Activated B cell treated with CpG ODN at 0.5 μM for 24 hours (primary cell): ENCODE results near the gene NAT10. TPM values are rescaled to one million over a fixed set of nuclear protein-coding genes. Genes with fewer than 3 reads are reported as not detected.

Experiments
- ATAC-seq: fragments of 200-7000 bp; cut with Tn5 transposase; one replicate; pipeline ENCODE4 v1.10.0; 2021; ENCODE audit warnings: low read depth, mild to moderate bottlenecking, moderate library complexity
- CTCF ChIA-PET: fragments of 350-600 bp; sonication (Branson Sonifier 250); formaldehyde crosslinking; loops from one replicate; lab custom pipeline; 2021; ENCODE audit warnings: antibody characterized with exemption; lab: Charles Lee
- POLR2A ChIA-PET: fragments of 350-600 bp; sonication (Branson Sonifier 250); formaldehyde crosslinking; loops from one replicate; lab custom pipeline; 2021; ENCODE audit warnings: antibody characterized with exemption; lab: Charles Lee
- DNase-seq: peaks from one replicate; pipeline ENCODE4 v3.0.0; 2022
- H3K27ac Mint-ChIP-seq: one replicate; pipeline ENCODE4 v1.8.0; 2020; ENCODE audit warnings: mixed read lengths
- H3K27me3 Mint-ChIP-seq: one replicate; pipeline ENCODE4 v1.8.0; 2021; ENCODE audit warnings: mixed read lengths
- H3K36me3 Mint-ChIP-seq: one replicate; pipeline ENCODE4 v1.8.0; 2021; ENCODE audit warnings: low read depth, mixed read lengths
- H3K4me1 Mint-ChIP-seq: one replicate; pipeline ENCODE4 v1.8.0; 2021; ENCODE audit warnings: mixed read lengths
- H3K4me3 Mint-ChIP-seq: one replicate; pipeline ENCODE4 v1.8.0; 2020; ENCODE audit warnings: mild to moderate bottlenecking, mixed read lengths
- H3K9me3 Mint-ChIP-seq: one replicate; pipeline ENCODE4 v1.8.0; 2020; ENCODE audit warnings: mixed read lengths
- intact Hi-C: fragments of 100-400 bp; cut with micrococcal nuclease; formaldehyde crosslinking; loops from one replicate; pipeline ENCODE4 v1.15.1; 2024
- total RNA-seq: library from RNA; stranded (reverse); gene quantifications from 2 replicates; pipeline ENCODE4 v1.2.3, GENCODE V29; 2022
- TF ChIP-seq, protein P1 (sequence below): fragments of 200-600 bp; IDR thresholded peaks from one replicate; pipeline ENCODE4 v1.8.0; 2022; ENCODE audit warnings: antibody characterized with exemption, mild to moderate bottlenecking

NAT10 gene
- total RNA-seq, 1 donor from 2014 or later: 120 TPM

DNA sequence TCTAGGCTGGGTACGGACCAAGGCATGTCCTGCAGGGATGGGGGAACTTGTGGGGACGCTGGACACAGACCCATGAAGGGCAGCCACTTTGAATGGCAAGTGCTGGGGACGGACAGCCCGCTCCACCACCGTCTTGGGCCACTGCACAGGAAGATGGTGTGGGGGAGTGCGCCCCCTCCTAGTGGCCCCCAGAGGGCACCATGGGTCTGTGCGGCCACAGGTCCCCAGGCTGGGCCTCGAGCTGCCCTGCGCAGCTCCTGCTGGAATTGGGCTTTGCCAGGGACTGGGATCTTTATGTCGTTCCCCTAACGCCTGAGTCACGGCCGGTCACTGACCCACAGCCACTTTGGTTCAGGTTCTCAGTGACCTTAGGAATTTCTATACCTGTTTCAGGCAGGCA, 44.4 kb downstream of the NAT10 start:
- ATAC-seq (no peak), DNase-seq (no peak)
- ChIA-PET POLR2A (interaction anchor here (0.6 kb wide), 1 partner anchor 209 kb away, joined by 3 read pairs; no protein-coding TSS in a partner anchor), CTCF (interaction anchor here (1.1 to 2.4 kb wide), 2 partner anchors 25 to 211 kb away, joined by 3 to 6 read pairs; no protein-coding TSS in a partner anchor)
- intact Hi-C loops: loop anchor here (1.0 kb wide), 1 partner anchor 210 kb away; no protein-coding TSS in a partner anchor
- no peaks in the 10 kb centered on the region for H3K27me3 Mint-ChIP-seq
- H3K27ac Mint-ChIP-seq: no peak overlapping the region
- H3K9me3 Mint-ChIP-seq: no peaks in the 10 kb centered on the region
- H3K4me3 Mint-ChIP-seq: no peak overlapping the region
- H3K36me3 Mint-ChIP-seq: peaks cover 91% of the 10 kb centered on the region
- TF ChIP-seq, protein P1, sequence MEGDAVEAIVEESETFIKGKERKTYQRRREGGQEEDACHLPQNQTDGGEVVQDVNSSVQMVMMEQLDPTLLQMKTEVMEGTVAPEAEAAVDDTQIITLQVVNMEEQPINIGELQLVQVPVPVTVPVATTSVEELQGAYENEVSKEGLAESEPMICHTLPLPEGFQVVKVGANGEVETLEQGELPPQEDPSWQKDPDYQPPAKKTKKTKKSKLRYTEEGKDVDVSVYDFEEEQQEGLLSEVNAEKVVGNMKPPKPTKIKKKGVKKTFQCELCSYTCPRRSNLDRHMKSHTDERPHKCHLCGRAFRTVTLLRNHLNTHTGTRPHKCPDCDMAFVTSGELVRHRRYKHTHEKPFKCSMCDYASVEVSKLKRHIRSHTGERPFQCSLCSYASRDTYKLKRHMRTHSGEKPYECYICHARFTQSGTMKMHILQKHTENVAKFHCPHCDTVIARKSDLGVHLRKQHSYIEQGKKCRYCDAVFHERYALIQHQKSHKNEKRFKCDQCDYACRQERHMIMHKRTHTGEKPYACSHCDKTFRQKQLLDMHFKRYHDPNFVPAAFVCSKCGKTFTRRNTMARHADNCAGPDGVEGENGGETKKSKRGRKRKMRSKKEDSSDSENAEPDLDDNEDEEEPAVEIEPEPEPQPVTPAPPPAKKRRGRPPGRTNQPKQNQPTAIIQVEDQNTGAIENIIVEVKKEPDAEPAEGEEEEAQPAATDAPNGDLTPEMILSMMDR: no peak
- peaks cover 42% of the 10 kb centered on the region for H3K4me1 Mint-ChIP-seq

DNA sequence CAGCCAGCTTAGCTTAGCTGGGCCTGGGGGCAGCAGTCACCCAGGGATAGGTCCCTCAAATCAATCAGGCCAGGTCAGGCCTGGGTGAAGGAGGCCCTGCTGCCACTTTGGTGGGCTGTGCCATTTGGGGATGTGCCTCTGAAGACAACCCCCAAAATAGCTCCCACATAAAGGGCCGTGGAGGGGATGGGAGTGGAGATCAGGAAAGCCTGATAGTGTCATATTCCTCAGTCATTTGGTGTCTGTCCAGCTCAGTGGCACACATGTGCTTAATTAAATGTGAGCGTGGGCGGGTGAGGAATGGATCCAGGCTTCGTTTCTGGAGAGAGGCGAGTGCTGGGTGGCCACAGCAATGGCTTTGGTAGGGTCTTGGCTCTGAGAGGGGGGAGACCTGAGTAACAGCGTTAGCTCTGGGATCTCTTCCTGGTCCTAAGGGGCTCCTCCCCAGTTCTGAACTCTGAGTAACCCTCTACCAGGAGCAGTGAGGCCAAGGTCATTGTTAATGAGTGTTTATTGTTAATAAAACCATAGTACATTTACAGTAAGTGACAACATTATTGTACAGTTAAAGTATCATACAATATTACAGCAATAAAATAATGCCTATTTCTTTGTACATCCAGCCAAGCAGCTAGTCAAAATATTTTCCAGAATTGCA, 45.2 kb downstream of the NAT10 start:
- Mint-ChIP-seq H3K27ac (no peak overlapping the region), H3K27me3 (no peaks in the 10 kb centered on the region), H3K36me3 (peaks cover 83% of the 10 kb centered on the region), H3K9me3 (no peaks in the 10 kb centered on the region), H3K4me1 (peaks cover 38% of the 10 kb centered on the region), H3K4me3 (no peak overlapping the region)
- DNase-seq (no peak), ATAC-seq (no peak)
- POLR2A ChIA-PET: interaction anchor here (0.6 to 1.1 kb wide), 2 partner anchors 12 to 208 kb away, joined by 3 read pairs; no protein-coding TSS in a partner anchor
- intact Hi-C loops: no loop called here
- CTCF ChIA-PET: interaction anchor here (2.4 kb wide), 1 partner anchor 24 kb away, joined by 6 read pairs; no protein-coding TSS in a partner anchor
- TF ChIP-seq, protein P1: no peak

GRCh38 chr11:34151166-34151565, 45.7 kb downstream of the NAT10 start:
- Mint-ChIP-seq H3K9me3 (no peaks in the 10 kb centered on the region), H3K36me3 (peaks cover 82% of the 10 kb centered on the region), H3K4me1 (peaks cover 33% of the 10 kb centered on the region), H3K27ac (no peak overlapping the region), H3K4me3 (no peak overlapping the region), H3K27me3 (no peaks in the 10 kb centered on the region)
- CTCF ChIA-PET: no interaction called here
- DNase-seq (no peak), ATAC-seq (no peak)
- intact Hi-C loops: no loop called here
- POLR2A ChIA-PET: interaction anchor here (1.1 kb wide), 1 partner anchor 12 kb away, joined by 3 read pairs; no protein-coding TSS in a partner anchor
- TF ChIP-seq, protein P1: no peak

DNA sequence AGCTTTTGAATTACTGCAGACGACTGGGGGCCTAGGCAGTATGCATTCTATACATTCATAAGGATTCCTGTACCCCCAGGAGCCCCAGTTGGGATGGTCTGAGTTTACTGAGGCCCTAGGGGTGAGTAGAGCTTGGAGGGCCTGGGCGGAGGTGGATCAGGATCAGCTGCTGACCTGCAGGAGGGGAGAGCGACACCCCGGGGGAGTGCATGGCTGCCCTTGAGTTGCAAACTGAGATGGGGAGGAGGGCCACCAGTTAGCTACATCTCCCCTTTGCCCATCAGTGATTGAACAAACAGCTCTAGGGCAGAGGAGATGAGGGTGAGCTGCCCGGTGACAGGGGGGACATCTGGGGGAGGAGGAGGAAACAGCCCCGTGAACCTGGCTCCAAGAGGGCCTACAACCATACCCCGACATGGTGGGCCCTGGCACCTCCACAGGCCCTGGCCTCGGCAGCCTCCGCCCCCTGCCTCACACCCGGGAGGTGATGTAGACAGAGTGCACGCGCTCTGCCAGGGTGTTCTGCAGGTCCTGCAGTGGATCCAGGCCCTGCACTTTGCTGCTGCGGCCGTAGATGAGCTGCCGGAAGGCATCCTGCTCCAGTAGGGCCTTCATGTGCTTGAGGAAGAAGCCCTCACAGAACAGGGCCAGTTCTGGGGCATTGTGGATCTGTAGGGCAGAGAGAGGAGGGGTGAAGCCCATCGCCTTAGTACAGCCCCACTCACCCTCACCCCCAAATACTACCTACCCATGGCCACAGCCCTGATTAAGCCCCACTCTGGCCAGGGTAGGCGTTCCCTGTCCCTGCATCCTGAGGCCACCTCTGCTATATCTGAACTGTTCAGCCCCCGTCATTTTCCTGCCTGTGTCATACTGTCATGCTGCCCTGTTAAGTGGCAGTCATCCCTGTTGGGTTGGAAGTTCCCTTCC, 46.8 kb downstream of the NAT10 start:
- ChIA-PET POLR2A (interaction anchor here (1.1 kb wide), 1 partner anchor 11 kb away, joined by 3 read pairs; no protein-coding TSS in a partner anchor), CTCF (no interaction called here)
- DNase-seq (no peak), ATAC-seq (no peak)
- intact Hi-C loops: no loop called here
- peaks cover 74% of the 10 kb centered on the region for H3K36me3 Mint-ChIP-seq
- H3K4me1 Mint-ChIP-seq: peaks cover 26% of the 10 kb centered on the region
- TF ChIP-seq, protein P1: no peak
- no peak overlapping the region for H3K27ac Mint-ChIP-seq
- no peaks in the 10 kb centered on the region for H3K27me3 Mint-ChIP-seq
- H3K4me3 Mint-ChIP-seq: no peak overlapping the region
- H3K9me3 Mint-ChIP-seq: no peaks in the 10 kb centered on the region
